GM12872 (cell line): ENCODE results near the gene SHISAL2A.

Experiments used
- TF ChIP-seq, protein P1 (sequence below): IDR thresholded peaks from 3 replicates; pipeline ENCODE4 v1.5.1; 2011; ENCODE audit warnings: low read depth, mild to moderate bottlenecking, low read length, moderate library complexity; ENCODE audit not compliant: insufficient read depth

SHISAL2A gene

DNA sequence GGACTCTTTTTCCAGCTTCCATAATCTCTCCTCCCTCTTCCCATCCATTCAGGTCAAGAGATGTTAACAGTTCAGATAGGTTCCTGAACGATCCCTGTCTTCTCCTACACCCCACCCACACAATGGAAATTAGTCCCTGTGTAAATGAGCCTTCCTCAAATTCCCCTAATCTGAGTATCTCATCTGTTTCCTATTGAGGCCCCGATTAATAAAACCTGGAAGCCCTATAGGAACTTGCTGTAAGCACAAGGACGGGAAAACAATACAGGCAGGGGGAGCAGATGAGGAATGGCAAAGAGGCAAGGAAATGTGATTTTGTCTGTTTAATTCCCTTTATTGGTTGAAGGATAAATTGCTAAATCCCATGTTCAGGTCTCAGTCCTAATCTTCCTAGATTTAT, 37.9 kb upstream of the SHISAL2A start:
- TF ChIP-seq, protein P1, sequence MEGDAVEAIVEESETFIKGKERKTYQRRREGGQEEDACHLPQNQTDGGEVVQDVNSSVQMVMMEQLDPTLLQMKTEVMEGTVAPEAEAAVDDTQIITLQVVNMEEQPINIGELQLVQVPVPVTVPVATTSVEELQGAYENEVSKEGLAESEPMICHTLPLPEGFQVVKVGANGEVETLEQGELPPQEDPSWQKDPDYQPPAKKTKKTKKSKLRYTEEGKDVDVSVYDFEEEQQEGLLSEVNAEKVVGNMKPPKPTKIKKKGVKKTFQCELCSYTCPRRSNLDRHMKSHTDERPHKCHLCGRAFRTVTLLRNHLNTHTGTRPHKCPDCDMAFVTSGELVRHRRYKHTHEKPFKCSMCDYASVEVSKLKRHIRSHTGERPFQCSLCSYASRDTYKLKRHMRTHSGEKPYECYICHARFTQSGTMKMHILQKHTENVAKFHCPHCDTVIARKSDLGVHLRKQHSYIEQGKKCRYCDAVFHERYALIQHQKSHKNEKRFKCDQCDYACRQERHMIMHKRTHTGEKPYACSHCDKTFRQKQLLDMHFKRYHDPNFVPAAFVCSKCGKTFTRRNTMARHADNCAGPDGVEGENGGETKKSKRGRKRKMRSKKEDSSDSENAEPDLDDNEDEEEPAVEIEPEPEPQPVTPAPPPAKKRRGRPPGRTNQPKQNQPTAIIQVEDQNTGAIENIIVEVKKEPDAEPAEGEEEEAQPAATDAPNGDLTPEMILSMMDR, result no peak

DNA sequence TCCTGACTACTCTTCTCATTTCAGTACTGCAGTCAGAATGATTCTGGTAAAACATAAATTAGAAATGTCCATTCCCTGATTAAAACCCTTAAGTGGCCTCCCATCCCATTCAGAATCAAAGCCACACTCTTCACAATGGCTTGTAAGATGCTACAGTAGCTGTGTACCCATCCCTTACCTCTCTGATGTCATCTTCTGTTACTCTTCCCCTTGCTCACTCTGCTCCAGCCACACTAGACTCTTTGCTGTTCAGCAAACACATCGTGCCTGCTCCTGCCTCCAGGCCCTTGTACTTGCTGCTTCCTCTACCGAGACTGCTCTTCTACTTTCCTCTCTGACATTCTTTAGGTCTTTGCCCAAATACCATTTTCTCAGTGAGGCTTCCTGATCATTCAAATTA, 35.1 kb upstream of the SHISAL2A start:
- TF ChIP-seq, protein P1, result no peak

DNA sequence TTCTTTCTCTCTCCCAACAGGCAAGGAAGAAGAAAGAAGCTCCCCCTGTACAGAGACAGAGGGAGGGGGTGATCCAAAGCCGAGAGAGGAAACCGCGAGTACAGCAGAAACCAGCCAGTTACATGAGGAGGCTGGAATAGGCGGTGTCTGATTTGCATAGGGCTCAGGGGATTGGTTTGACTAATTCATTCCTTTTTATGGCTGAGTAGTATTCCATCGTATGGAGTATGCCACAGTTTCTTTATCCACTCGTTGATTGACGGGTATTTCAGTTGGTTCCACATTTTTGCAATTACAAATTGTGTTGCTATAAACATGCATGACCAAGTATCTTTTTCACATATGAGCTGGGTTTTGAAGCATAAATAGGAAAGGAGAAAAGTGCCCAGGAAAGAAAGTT, 34.2 kb upstream of the SHISAL2A start:
- TF ChIP-seq, protein P1, result no peak

DNA sequence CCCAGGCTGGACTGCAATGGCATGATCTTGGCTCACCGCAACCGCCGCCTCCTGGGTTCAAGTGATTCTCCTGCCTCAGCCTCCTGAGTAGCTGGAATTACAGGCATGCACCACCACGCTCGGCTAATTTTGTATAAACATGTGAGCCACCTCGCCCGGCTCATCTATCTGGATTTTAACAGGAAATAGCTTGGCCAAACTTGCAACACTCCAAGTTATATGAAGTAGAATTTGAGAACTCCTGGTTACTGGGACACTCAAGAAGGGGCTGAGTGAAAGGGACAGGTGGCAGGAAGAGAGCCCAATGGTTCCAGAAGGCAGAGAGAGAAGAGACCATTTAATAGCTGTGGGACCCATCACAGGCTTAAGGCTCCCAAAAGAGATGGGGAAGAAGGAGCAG, 33.7 kb upstream of the SHISAL2A start:
- TF ChIP-seq, protein P1, result no peak

DNA sequence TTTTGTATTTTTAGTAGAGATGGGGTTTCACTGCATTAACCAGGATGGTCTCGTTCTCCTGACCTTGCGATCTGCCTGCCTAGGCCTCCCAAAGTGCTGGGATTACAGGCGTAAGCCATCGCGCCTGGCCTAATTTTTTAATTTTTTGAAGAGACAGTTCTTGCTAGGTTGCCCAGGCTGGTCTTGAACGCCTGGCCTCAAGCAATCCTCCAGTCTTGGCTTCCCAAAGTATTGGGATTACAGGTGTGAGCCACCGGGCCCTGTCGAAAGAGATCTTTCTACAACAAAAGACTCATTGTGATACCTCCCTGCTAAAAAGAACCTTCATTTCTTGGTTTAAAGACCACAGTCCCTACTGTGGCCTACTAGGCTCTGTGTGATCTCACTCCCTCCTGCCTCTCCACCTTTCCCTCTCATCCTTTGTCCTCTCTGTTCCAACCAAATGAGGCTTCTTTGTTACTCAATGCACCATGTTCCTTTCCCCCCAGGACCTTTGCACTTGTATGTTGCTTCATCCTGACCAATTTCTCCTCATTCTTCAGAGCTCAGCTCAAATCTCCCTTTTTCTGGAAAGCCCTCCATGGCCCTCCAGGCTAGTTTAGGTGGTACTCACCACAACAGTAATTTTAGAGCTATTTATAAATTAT, 32.3 kb upstream of the SHISAL2A start:
- TF ChIP-seq, protein P1, result no peak

DNA sequence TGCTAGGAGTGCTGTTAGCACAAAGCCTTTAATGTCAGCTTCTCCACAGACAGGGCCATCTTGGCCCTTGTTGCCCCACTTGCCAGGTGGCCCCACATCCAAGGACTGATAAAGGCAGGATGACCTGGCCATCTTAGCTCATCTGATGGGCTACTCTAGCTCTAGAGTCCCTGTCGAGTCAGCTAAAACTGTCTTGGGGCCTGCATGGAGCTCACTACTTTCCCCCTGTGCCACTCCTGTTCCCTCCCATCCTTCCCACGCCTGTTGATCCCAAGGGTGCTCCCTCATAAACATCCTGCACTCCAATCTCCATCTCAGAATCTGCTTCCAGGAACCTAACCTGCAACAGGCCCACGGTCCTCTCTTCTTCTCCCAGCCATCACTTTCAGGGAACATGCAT, 31.4 kb upstream of the SHISAL2A start:
- TF ChIP-seq, protein P1, result no peak

DNA sequence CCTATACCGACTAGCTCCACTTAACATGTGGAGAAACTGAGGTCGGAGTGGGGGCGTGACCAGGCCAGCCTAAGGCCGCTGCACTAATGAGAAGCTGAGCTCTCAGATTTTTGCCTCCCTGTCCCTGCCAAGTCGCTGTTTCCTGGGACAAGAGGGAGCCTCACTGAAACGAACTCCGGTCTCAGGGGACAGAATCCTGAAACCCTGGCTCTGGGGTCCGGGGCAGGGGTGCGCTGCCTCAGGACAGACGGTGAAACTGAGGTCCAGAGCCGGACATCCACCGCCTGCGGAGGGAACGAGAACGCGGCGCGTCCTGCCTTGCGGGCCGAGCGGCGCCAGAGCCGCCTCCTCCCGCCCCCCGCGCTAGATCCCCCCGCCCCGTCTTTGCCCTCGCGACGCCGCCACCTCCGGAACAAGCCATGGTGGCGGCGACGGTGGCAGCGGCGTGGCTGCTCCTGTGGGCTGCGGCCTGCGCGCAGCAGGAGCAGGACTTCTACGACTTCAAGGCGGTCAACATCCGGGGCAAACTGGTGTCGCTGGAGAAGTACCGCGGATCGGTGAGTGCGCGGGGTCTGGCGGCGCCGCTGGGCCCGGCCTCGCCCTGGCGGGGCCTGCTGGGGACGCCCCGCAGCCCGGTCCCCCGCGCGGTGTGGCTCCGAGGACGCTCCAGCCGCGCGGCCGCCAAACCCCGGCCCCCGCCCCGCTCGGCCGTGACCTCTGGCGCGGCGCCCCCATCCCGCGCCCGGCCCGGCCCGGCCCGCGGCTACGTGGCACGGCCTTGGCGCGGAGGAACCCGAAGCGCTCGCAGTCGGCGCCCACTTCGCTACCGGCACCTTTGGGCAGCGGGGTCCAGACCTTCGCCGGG, 30.7 kb upstream of the SHISAL2A start, which contains the start of gene GPX7:
TSS of gene GPX7 (plus strand) at position 381 of the 865 bp plus-strand sequence. CDS start at position 420, 39 bp downstream.
- TF ChIP-seq, protein P1, result no peak
